T-cell (primary cell): ENCODE data around the gene OSBPL3. TPM values are rescaled to one million over a fixed set of nuclear protein-coding genes. Genes with fewer than 3 reads are reported as not detected.
A peak's percentile ranks its signal among the peaks of the same experiment; 100 is the strongest.

Experiments used
- ATAC-seq, 4 experiments: fragments of 200-7000 bp in 3 of 4; fragments of 150-1000 bp in 1 of 4; cut with Tn5 transposase; replicated peaks in 1 of 4; 1 replicate in 3 of 4; 2 replicates in 1 of 4; pipeline ENCODE4 v1.10.0; 2021; ENCODE audit warnings: moderate library complexity in 3 of 4, mild to moderate bottlenecking in 2 of 4, moderate number of reproducible peaks in 1 of 4
- CTCF ChIA-PET, 2 donors: fragments of 300-600 bp; sonication (Branson Sonifier 250); formaldehyde crosslinking; loops; one replicate each; lab custom pipeline; 2022; ENCODE audit warnings: antibody characterized with exemption in 2 of 2; lab: Charles Lee
- POLR2A ChIA-PET, 2 donors: fragments of 300-600 bp; sonication (Branson Sonifier 250); formaldehyde crosslinking; loops; one replicate each; lab custom pipeline; 2022; ENCODE audit warnings: antibody characterized with exemption in 2 of 2; lab: Charles Lee
- DNase-seq, 35 experiments: peaks; one replicate each; pipeline versions ENCODE4 v3.0.0 to v3.0.0-alpha.2; 2013 to 2023
- H3K27ac ChIP-seq: one replicate; pipeline ENCODE4 v1.5.1; 2013; ENCODE audit warnings: low read length
- H3K27me3 ChIP-seq, 2 experiments: replicated peaks in 1 of 2; 1 replicate in 1 of 2; 2 replicates in 1 of 2; pipeline versions ENCODE4 v1.6.1 to v1.7.0; 2013; ENCODE audit warnings: low read length in 1 of 2, mixed read lengths in 1 of 2; ENCODE audit not compliant: control insufficient read depth in 2 of 2, insufficient read depth in 2 of 2; ENCODE audit errors: extremely low read depth in 1 of 2
- H3K36me3 ChIP-seq, 2 donors: 1 replicate in 1 of 2; 2 replicates in 1 of 2; pipeline versions ENCODE4 v1.6.1 to v1.7.0; 2013; ENCODE audit warnings: low read length in 1 of 2; ENCODE audit not compliant: control insufficient read depth in 2 of 2, insufficient read depth in 1 of 2; ENCODE audit errors: extremely low read depth in 1 of 2
- H3K4me1 ChIP-seq, 2 experiments: 1 replicate in 1 of 2; 2 replicates in 1 of 2; pipeline versions ENCODE4 v1.6.1 to v1.7.0; 2013; ENCODE audit warnings: low read length in 2 of 2, mixed read lengths in 1 of 2; ENCODE audit not compliant: insufficient read depth in 2 of 2, control insufficient read depth in 1 of 2; ENCODE audit errors: extremely low read depth in 1 of 2
- H3K4me3 ChIP-seq, 2 donors: 1 replicate in 1 of 2; 2 replicates in 1 of 2; pipeline versions ENCODE4 v1.5.1 to v1.7.0; 2013; ENCODE audit warnings: mild to moderate bottlenecking in 2 of 2, low read length in 1 of 2, moderate library complexity in 1 of 2; ENCODE audit not compliant: control insufficient read depth in 1 of 2; ENCODE audit errors: extremely low read depth in 1 of 2
- H3K9me3 ChIP-seq: 2 replicates; pipeline ENCODE4 v1.7.0; 2013
- H3K27ac Mint-ChIP-seq, 2 donors: one replicate each; pipeline ENCODE4 v1.8.0; 2020 to 2021; ENCODE audit warnings: mild to moderate bottlenecking in 2 of 2, mixed read lengths in 2 of 2
- H3K27me3 Mint-ChIP-seq, 2 donors: one replicate each; pipeline ENCODE4 v1.8.0; 2021 to 2022; ENCODE audit warnings: mixed read lengths in 2 of 2
- H3K36me3 Mint-ChIP-seq: one replicate; pipeline ENCODE4 v1.8.0; 2021; ENCODE audit warnings: mixed read lengths
- H3K4me1 Mint-ChIP-seq, 3 donors: one replicate each; pipeline ENCODE4 v1.8.0; 2020 to 2022; ENCODE audit warnings: mixed read lengths in 3 of 3, mild to moderate bottlenecking in 1 of 3
- H3K4me3 Mint-ChIP-seq, 3 donors: one replicate each; pipeline ENCODE4 v1.8.0; 2020 to 2022; ENCODE audit warnings: mild to moderate bottlenecking in 3 of 3, mixed read lengths in 3 of 3, moderate library complexity in 3 of 3
- H3K9me3 Mint-ChIP-seq, 3 donors: one replicate each; pipeline ENCODE4 v1.8.0; 2020 to 2022; ENCODE audit warnings: mixed read lengths in 3 of 3
- WGBS: methylation state at CpG from one replicate; pipeline ENCODE4 v1.1.5; 2013; ENCODE audit warnings: missing lambda C conversion rate; ENCODE audit not compliant: insufficient coverage; 5-methylcytosine and 5-hydroxymethylcytosine counted together
- total RNA-seq, 35 experiments: library from RNA in 6 of 35; stranded (reverse) in 6 of 35; fragments of 120-200 nt in 1 of 35; gene quantifications; one replicate each; pipeline versions ENCODE4 v1.2.1 to v1.2.4 and lab custom pipeline; 2013 to 2026

The OSBPL3 gene
- total RNA-seq, 5 donors from 2014 or later (not counting 1 experiment from before 2014, with no cell fraction given), result 30.2 to 62.7 (median 54.7) TPM

DNA sequence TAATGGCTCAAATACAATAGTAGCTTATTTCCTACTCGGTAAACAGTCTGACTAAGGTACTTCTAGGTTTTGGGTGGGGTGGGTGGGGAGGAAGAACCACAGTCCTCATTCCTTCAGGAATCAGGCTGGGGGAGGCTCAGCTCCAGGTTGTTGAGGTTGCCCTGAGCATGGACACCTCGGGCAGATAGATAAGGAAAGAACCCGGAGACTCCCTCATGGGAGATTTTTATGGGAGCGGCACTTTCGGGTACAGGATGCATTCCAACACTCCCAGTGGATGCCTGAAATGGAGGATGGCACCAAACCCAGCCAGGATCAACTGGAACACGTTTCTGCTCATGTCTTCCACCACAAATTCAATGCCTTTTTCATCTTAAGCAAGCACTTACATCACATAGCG, 217.2 kb downstream of the OSBPL3 start:
- H3K27me3 Mint-ChIP-seq, result peaks cover 55 to 65% of the 10 kb centered on the region in 2 donors
- ChIA-PET POLR2A (interaction anchor here (0.5 to 0.7 kb wide), 2 partner anchors 413 to 1448 kb away, joined by 3 read pairs; no protein-coding TSS in a partner anchor), CTCF (interaction anchor here in 1 of 2 donors (0.6 kb wide), 1 partner anchor 35 kb away, joined by 3 read pairs; no protein-coding TSS in a partner anchor)
- no peaks in the 10 kb centered on the region for H3K36me3 Mint-ChIP-seq
- DNase-seq (no peak), ATAC-seq (no peak)
- 100% methylated on average over 1 of the region's 7 CpGs for WGBS
- Histone ChIP-seq H3K27me3 (peaks cover 9 to 15% of the 10 kb centered on the region in 2 experiments), H3K4me3 (no peak overlapping the region), H3K9me3 (no peaks in the 10 kb centered on the region), H3K36me3 (no peaks in the 10 kb centered on the region), H3K4me1 (peaks cover 0 to 3% of the 10 kb centered on the region in 2 experiments), H3K27ac (no peak overlapping the region)
- peaks cover 0 to 5% (median 4%) of the 10 kb centered on the region in 3 donors for H3K4me1 Mint-ChIP-seq
- H3K4me3 Mint-ChIP-seq, result no peak overlapping the region
- no peak overlapping the region for H3K27ac Mint-ChIP-seq
- H3K9me3 Mint-ChIP-seq, result no peaks in the 10 kb centered on the region

DNA sequence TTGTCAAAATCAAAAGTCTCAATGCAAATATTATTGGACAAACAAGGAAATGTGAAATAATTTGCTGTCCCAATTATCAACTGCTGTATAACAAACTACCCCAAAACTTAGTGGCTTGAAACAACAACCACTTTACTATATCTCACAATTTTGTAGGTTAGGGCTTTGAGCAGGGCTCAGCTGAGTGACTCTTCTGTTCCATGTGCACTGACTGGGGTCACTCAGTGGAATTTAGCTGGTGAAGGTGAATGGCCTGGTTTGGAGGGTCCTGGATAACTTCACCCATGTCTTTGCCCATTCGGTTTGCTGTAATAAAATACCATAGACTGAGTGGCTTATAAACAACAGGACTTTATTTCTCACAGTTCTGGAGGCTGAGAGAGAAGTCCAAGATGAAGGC, 219.0 kb downstream of the OSBPL3 start:
- no peak overlapping the region for H3K27ac ChIP-seq
- H3K4me3 ChIP-seq, result no peak overlapping the region
- H3K9me3 ChIP-seq, result no peaks in the 10 kb centered on the region
- peaks cover 9 to 14% (median 13%) of the 10 kb centered on the region in 3 donors for H3K4me1 Mint-ChIP-seq
- DNase-seq (no peak), ATAC-seq (no peak)
- peaks cover 9 to 30% of the 10 kb centered on the region in 2 experiments for H3K27me3 ChIP-seq
- CTCF ChIA-PET, result no interaction called here
- H3K27me3 Mint-ChIP-seq, result peaks cover 59 to 61% of the 10 kb centered on the region in 2 donors
- peak overlapping the region in 1 of 2 donors; percentile 15 for H3K27ac Mint-ChIP-seq
- no peaks in the 10 kb centered on the region for H3K36me3 ChIP-seq
- POLR2A ChIA-PET, result interaction anchor here in 1 of 2 donors (0.6 kb wide), 1 partner anchor 10 kb away, joined by 5 read pairs; no protein-coding TSS in a partner anchor
- H3K4me1 ChIP-seq, result peaks cover 1 to 18% of the 10 kb centered on the region in 2 experiments
- no peaks in the 10 kb centered on the region for H3K9me3 Mint-ChIP-seq
- no peaks in the 10 kb centered on the region for H3K36me3 Mint-ChIP-seq
- H3K4me3 Mint-ChIP-seq, result no peak overlapping the region
- no CpG with 5 or more reads among the region's 1 CpG for WGBS

DNA sequence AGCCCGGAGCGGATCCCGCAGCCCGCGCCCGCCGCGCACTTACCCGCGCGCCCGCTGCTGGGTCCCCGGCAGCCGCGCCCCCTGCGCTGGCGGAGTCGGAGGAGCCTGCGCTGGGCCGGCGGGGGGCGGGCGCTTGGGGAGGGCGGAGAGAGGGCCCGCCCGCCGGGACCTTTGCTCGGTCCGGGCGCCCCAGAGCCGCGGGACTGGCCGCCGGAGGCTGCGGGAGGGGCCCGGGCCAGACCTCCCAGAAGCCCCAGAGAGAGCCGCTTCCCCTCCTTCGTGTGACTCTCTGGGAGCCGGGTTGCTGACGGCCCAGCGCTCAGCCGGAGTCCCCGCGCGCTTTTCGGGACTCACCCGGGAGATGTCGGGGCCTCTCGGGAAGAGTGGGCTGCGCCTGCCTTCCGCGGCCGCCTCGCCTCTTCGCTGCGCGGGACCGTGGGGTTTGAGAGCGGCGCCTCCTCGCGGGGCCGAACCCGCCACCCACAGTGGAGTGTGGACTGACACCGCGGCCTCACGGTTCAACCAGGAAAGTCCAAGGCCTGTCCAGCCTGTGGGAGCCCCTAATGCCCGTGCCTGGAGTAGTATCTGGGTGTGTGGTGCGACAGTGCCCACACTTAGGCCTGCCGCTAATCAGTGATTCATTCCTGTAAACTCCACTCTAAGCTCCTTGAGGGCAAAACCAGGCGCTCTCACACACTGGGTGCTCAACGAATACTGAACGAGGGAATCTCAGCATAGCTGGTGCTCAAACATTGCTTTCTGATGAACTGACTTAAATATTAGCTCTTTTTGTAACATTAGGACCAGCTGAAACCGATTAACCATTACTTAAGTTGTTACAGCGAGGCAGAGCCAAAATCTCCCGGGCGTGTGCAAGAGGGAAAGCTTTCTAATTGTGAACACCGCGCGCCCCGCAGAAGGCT, 222.4 kb downstream of the OSBPL3 start, which contains the start of gene GSDME:
TSS of gene GSDME (minus strand) at position 112 of the 923 bp plus-strand sequence. CDS start 7,690 bp downstream, outside the sequence.
- Mint-ChIP-seq H3K27me3 (peaks cover 38 to 56% of the 10 kb centered on the region in 2 donors), H3K9me3 (no peaks in the 10 kb centered on the region), H3K4me3 (peak within 1 kb of the TSS; percentile 81 to 84 (median 82)), H3K4me1 (peaks cover 23 to 27% (median 27%) of the 10 kb centered on the region in 3 donors), H3K27ac (no peak within 1 kb of the TSS), H3K36me3 (no peaks in the 10 kb centered on the region)
- no peak within 1 kb of the TSS for H3K27ac ChIP-seq
- peaks cover 6 to 18% of the 10 kb centered on the region in 2 experiments for H3K4me1 ChIP-seq
- ChIA-PET POLR2A (no interaction called here), CTCF (no interaction called here)
- ATAC-seq, result peak; percentile 72 to 77 (median 74)
- H3K27me3 ChIP-seq, result peaks cover 11 to 28% of the 10 kb centered on the region in 2 experiments
- peak in 14 of 35 experiments; percentile 2 to 28 (median 16) for DNase-seq
- H3K36me3 ChIP-seq, result no peaks in the 10 kb centered on the region
- H3K4me3 ChIP-seq, result peak within 1 kb of the TSS; percentile 52 to 69
- 14% methylated on average over 66 of the region's 81 CpGs for WGBS
- H3K9me3 ChIP-seq, result no peaks in the 10 kb centered on the region

DNA sequence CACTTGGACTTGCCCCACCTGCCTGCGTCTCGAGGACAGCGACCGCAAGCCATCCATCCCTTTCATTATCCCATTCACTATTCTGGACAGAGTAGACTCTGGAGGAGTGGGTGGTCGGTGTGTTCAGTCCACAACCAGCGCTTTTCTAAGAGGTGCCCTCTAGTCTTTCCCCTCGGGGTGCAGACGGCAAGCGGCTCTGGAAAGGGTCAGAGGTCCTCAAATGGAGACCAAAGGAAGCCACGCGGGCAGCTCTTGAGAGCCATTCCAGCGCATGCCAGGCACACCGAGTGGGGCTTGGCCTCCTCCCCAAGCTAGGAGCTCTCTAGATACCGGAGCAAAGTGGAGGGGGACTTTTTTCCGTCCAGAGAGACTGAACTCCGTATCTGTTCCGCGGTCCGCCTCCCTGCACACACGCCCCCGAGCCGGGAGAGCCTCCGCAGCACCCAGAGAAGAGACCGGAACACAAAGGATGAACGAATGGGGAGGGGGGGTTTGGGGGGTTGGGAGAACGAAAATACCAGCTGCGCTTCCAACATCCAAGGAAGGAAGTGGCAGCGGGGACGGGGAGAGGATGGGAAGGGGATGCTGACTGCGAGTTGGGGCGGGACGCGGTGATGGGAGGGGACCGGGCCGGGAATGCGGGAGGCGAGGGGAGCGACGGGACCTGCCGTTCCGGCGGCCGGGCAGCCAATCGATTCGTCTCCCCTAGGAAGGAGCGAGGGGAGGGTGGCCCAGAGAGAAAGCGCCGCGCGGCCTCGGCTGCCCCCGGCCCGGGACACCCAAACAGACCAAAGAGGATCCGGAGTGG, 223.2 kb downstream of the OSBPL3 start:
- Histone ChIP-seq H3K4me1 (peaks cover 6 to 18% of the 10 kb centered on the region in 2 experiments), H3K4me3 (peak overlapping the region; percentile 52 to 69), H3K27me3 (peaks cover 11 to 28% of the 10 kb centered on the region in 2 experiments), H3K9me3 (no peaks in the 10 kb centered on the region), H3K36me3 (no peaks in the 10 kb centered on the region), H3K27ac (no peak overlapping the region)
- no peak overlapping the region for H3K27ac Mint-ChIP-seq
- H3K4me3 Mint-ChIP-seq, result peak overlapping the region; percentile 81 to 84 (median 82)
- H3K36me3 Mint-ChIP-seq, result no peaks in the 10 kb centered on the region
- ChIA-PET CTCF (interaction anchor here in 1 of 2 donors (1.0 kb wide), 1 partner anchor 8 kb away, joined by 3 read pairs; no protein-coding TSS in a partner anchor), POLR2A (interaction anchor here in 1 of 2 donors (0.5 kb wide), 1 partner anchor 153 kb away, joined by 3 read pairs; no protein-coding TSS in a partner anchor)
- peaks cover 23 to 27% (median 27%) of the 10 kb centered on the region in 3 donors for H3K4me1 Mint-ChIP-seq
- ATAC-seq (peak in 3 of 4 experiments; percentile 52 to 63 (median 53)), DNase-seq (peak in 8 of 35 experiments; percentile 2 to 25 (median 8))
- WGBS, result 7% methylated on average over 39 of the region's 54 CpGs
- H3K27me3 Mint-ChIP-seq, result peaks cover 32 to 50% of the 10 kb centered on the region in 2 donors
- no peaks in the 10 kb centered on the region for H3K9me3 Mint-ChIP-seq

DNA sequence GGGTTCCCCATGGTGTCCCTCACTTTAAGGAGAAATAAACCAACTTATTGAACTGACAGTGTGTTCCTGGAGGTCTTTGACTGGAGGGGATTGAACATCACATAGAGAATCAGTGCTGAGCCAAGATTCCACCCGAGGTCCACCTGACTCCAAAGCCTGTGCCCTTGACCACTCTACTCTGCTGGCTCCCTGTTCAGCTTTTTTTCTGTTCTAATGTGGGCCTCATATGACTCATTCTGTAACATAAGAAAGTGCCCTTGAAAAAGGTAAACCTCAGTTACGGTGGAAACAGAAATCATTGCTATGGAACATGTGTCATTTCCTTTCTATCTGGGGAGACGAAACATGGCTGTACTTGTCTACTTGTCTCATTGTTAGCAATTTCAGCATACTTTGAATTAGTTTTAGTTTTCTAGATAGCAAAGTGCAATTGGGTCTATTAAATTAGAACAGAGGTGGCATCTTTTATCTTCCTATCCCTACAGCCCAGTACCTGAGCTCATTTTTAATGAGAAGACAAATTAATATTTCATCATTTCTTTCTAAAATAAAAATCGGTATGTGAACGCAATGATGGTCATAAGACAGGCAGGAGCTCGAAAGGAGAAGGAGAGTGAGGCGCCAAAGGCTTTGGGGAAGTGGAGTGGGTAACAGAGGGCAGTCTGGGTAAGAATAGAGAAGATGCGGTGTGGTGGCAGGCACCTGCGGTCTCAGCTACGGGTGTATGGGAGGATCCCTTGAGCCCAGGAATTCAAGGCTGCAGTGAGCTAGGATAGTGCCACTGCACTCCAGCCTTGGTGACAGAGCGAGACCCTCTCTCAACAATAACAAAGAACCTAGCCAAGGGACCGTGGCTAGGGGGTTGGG, 224.2 kb downstream of the OSBPL3 start:
- DNase-seq, result peak in 1 of 35 experiments; percentile 7
- Mint-ChIP-seq H3K9me3 (no peaks in the 10 kb centered on the region), H3K27ac (no peak overlapping the region), H3K27me3 (peaks cover 24 to 47% of the 10 kb centered on the region in 2 donors), H3K4me1 (peaks cover 23 to 27% (median 27%) of the 10 kb centered on the region in 3 donors), H3K36me3 (no peaks in the 10 kb centered on the region), H3K4me3 (peak overlapping the region; percentile 81 to 84 (median 82))
- 64% methylated on average over 5 of the region's 12 CpGs for WGBS
- H3K27me3 ChIP-seq, result peaks cover 11 to 28% of the 10 kb centered on the region in 2 experiments
- peak in 2 of 4 experiments; percentile 34 to 38 for ATAC-seq
- no peaks in the 10 kb centered on the region for H3K36me3 ChIP-seq
- H3K4me3 ChIP-seq, result no peak overlapping the region
- CTCF ChIA-PET, result interaction anchor here in 1 of 2 donors (1.0 kb wide), 1 partner anchor 9 kb away, joined by 3 read pairs; no protein-coding TSS in a partner anchor
- POLR2A ChIA-PET, result interaction anchor here in 1 of 2 donors (0.5 kb wide), 1 partner anchor 152 kb away, joined by 3 read pairs; no protein-coding TSS in a partner anchor
- H3K9me3 ChIP-seq, result no peaks in the 10 kb centered on the region
- H3K4me1 ChIP-seq, result peaks cover 6 to 18% of the 10 kb centered on the region in 2 experiments
- no peak overlapping the region for H3K27ac ChIP-seq
